CD4-positive, alpha-beta T cell treated with Interleukin-6 at 100 ng/mL for 8 hours (primary cell): ENCODE measurements around the gene PDE9A.
"Not testable (repeated sequence)": the region's sequence is repeated elsewhere in the genome, so short reads cannot be mapped to it uniquely, and the experiment has no call there.

Source experiments
- DNase-seq: peaks from one replicate; pipeline ENCODE4 v3.0.0-alpha.2; 2020; ENCODE audit warnings: mixed read lengths, low spot score

The PDE9A gene

DNA sequence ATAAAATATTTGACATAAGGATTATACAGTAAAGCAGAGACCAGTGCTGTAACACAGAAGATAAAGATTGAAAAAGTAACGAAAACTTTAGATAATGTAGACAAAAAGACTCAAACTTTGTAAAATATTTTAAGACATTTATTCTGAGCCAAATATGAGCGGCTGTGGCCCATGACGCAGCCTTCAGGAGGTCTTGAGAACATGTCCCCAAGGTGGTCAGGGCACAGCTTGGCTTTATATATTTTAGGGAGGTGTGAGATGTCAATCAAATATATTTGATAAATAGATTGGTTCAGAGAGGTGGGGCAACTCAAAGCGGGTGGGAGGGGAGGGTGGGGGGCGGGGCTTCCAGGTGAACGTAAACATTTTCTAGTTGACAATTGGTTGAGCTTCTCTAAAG, 144.7 kb downstream of the PDE9A start:
- no peak for DNase-seq

DNA sequence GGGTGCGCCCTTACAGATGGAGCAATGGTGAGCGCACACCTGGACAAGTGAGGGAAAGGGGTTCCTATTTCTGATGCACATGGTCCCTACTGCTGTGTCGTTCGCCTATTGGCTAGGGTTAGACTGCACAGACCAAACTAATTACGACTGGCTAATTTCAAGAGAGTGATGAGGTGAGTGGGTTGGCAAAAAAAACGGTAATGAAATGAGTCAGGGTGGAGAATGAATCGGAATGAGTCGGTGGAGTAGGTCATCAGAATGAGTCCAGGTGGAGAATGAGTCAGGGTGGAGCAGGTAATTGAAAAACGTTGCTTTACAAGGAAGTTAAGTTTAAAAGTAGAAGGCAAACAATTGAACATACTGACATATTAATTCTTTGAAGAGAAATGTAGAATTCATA, 146.1 kb downstream of the PDE9A start:
- no peak for DNase-seq

DNA sequence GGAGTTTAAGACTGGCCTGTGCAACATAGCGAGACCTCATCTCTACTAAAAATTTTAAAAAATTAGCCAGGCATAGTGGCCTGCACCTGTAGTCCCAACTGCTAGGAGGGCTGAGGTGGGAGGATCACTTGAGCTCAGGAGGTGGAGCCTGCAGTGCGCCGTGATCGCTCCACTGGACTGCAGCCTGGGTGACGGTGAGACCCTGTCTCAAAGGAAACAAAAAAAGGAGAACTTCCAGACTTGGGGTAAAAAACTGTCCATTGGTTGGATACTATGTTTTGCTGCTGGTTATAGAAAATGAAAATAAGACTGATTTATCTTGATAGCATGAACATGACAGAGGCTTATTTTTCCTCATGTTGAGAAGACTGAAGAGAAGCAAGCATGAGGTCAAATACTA, 146.5 kb downstream of the PDE9A start:
- DNase-seq, result no peak

DNA sequence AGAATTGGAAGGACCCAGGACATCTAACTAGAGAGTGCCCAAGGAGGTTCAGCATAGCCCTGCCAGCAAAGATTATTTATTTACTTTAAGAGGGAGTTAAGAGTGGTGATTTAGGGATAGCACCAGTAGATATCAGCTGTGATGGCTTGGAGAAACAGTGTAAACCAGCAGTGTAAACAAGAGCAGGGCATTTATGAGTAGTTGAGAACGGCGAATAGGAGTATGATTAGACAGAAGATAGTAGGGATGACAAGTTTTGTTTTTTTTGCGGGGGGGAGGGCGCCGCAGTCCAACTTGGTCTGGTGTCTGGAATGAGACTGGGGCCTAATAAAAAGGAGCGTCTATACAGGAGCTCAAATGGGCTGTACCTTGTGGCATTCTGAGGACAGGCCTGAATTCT, 148.2 kb downstream of the PDE9A start:
- not testable (repeated sequence) for DNase-seq

DNA sequence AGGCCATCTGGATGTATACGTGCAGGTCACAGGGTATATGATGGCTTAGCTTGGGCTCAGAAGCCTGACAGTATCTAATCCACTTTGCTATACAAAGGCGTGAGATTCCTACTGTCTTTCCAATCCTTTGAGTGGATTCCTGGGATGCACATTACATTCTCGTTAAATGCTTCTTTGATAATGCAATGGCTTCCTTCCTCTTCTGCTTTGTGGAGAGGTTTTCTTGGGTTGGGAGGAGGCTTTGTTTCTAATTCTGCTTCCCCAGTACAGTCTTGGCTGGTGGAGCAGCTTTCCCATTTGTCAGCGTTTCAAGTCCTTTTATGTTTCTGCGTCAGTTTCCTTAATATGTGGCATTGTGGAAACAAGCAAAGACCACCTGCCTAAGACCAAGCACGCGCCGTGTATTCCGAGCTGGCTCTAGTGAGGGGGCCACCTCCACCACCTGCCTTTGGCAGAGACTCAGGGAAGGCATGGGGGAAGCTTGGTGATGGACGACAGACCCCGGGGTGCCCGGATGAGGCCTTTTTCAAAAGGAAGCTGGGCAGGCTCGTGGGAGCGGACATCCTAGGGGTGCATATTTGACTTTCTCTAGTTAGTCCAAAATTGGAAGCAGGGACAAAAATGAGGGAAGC, 153.2 kb downstream of the PDE9A start:
- DNase-seq, result no peak

DNA sequence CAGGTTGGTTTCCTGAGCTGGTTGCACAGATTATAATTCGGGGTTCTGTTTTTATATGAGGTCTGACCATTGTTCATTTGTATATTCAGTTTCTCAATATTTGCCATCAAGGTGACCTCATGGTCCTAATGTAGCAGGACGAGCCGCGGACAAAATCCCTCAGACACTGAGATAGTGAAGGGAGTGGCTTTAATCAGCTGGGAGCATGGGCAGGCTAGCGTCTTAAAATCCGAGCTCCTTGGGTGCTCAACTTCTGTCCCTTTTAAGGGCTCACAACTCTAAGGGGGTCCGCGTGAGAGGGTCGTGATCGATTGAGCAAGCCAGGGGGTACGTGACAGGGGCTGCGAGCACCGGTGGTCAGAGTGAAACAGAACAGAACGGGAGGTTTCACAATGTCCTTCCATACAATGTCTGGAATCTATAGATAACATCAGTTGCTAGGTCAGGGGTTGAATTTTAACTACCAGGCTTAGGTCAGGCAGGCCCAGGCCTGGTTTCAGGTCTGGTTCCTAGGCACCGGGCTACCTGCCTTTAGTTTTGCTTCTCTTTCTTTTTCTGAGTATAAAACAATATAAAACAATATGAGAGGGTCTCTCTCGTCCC, 154.0 kb downstream of the PDE9A start:
- DNase-seq, result not testable (repeated sequence)

DNA sequence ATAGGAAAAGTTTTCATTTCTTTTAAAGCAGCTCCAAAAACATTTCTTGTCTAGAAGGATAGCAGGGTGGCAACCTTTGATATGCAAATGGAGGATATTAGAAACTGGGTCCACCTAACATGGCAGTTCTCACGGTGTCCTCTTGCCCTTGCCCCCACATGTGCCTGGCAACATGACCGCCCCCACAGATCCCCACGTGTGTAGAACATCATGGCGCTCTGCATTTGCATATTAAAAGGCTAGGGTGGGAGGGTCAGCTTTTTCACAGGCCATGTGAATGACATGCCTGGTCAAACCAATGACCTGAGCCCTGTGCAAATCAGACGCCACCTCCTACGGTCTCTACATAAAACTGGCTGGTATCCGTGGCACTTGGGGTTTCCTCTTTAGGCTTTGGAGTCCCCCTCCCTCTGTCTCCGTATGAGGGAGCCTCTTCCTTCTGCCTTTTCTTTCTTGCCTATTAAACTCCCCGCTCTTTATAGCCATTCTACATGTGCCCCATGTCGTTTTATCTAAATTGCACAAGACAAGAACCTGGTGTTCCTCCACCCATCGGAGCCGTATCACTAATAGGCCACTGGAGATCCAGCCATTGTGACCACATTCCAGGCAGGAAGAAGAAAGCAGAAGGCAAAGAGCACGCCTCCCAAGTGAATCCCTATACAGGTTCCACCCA, 154.7 kb downstream of the PDE9A start:
- no peak for DNase-seq

DNA sequence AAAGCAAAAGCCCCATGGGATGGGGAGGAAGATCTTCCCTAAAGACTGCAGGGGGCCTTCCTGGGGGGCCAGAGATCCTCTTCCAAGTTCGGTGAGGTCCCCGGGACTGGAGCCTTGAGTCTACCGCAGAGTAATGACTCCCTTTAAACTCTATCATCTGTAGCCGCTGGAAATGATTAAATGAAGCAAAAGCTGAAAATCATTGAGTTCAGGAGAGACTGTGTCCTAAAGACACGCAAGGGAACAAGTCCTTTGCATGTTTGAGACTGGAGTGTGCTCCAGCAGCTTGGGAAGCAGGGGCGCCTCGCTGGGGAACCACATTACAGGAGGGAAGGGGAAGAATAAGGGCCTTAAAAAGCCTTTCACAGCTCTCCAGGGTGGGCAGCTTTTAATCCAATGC, 155.8 kb downstream of the PDE9A start:
- DNase-seq, result no peak

DNA sequence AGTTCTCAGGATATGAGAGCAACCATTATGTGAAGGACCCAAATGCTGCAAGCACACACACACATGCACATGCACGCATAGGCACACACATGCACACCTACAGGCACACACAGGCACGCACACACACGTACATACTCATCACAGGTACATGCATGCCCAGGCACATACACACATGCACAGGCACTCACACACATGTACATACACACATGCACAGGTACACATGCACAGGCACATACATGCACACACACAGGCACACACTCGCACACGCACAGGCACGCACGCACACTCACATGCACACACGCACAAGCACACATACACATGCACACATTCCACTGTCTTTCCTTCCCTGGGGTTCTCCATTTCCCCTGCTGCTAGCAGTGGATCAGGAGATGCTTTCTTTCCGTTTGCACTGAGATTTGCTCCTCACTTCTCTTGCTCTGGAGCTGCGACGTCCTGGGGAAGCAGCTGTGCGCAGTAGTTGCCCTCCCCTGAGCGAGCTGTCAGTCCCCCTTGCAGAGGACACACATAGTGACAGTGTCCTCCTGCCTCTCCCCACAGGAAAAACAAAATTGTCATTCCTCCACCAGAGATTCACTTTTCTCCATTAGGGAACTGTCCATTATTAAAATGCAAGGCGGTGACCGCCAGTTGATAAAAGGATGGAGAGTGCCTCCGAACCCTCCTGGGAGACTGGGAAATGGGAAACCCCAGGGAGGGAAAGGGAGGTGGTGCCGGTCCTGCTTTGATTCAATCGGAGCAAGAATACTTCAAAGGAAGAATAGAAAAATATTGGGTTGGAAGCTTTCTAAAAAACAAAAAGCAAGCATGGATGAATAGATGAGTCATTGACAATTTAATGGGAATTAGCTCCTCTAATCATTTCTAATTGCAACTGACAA, 156.4 kb downstream of the PDE9A start:
- no peak for DNase-seq

DNA sequence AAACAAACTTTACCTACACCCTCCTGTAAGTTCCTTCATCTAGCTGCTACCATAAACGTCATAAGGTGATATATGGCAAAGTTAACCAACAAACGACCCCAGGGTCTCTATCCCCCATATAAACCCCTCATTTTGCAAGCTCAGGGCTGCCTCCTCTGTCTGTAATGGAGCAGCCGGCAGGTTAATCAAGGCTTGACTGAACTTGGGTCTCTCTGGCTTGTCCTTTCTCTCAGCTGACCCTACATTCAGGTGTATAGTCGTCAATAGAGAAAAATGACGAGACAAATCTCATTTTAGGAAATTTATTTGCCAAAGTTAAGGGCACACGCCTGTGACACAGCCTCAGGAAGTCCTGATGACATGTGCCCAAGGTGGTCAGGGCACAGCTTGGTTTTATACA, 158.5 kb downstream of the PDE9A start:
- DNase-seq, result no peak

DNA sequence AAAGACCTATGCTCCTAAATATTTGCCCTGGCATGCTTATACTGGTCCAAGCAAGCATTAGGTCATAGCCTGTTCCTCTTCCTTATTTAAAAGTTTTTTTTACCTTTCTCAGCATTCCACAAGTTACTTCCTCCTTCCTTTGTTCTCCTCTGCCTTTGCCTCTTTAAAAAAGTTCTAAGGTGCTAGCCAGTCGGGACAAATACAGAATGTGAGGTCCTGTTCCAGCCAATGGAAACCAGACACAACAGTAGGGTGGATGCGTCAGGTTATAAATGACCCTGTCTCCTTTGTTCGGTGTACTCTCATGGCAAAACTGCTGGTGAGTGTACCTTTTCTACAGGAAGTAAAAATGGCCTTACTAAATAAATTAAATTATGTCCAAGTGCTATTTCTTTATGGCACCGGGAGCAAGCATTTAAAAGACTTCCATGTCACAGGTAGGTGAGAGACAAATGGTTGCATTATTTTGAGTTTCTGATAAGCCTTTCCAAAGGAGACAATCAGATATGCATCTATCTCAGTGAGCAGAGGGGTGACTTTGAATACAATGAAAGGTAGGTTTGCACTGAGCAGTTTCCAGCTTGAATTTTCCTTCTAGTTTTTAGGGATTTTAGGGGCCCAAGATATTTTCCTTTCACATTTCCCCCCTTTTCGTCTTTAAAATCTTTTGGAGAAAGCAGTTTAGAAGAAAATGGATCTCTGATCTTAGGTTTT, 159.3 kb downstream of the PDE9A start:
- DNase-seq, result not testable (repeated sequence)

DNA sequence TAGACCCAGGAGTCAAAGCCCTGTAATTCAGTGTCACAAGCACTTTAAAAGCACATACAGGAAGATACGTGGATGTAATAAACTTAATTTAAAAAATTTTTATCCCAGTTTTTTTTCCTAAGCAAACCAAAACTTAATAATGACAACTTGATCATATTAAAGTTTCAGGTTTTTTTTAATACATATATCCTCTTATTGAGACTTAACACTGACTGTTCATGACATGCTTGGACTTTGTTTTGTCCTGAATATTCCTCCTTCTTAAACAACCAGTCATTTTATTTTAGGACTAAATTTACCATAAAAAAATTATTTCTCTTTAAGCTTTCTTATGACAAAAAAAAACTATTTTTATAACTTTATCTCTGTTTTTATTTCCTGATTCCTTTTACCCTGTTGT, 161.8 kb downstream of the PDE9A start:
- no peak for DNase-seq

DNA sequence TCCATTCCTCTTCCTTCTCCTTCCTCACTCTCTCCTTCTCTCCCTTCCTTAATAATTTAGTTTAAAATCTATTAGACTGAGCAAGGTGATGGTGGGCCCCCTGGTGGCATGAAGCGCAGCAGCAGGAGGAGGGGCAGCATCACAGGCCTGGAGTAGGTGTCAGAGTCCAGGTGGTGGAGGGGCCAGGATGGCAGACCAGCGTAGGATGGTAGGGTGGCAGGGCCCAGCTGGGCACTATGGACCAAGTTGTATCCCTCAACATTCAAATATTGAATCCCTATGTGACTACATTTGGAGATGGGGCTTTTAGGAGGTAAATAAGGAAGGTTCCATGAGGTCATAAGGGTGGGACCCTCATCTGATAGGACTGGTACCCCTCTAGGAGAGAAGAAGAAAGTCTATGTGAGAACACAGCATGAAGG, 164.9 kb downstream of the PDE9A start:
- peak; percentile 62 for DNase-seq

DNA sequence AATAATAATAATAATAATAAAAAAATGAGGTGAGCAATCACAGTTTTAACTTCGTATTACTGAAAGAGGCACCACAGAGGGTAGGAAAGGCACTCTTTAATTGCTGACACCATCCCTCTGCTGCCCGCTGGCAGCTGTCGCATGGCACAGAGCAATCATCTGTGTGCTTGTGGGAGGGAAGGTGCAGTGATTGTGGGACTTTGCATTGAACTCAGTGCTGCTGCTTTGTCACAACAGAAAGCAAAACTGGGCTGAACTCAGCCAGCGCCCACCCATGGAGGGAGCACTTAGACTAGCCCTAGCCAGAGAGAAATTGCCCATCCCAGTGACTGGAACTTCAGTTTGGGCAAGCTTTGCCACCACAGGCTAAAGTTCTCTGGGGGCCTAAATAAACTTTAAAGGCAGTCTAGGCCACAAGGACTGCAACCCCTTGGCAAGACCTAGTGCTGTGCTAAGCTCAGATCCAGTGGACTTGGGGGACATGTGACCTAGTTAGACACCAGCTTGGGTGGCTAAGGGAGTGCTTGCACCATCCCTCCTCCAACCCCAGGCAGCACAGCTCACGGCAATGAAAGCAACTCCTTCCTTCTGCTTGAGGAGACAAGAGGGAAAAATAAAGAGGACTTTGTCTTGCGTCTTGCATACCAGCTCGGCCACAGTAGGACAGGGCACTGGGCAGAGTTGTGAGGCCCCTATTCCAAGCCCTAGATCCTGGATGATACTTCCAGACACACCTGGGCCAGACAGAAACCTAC, 166.6 kb downstream of the PDE9A start:
- no peak for DNase-seq

DNA sequence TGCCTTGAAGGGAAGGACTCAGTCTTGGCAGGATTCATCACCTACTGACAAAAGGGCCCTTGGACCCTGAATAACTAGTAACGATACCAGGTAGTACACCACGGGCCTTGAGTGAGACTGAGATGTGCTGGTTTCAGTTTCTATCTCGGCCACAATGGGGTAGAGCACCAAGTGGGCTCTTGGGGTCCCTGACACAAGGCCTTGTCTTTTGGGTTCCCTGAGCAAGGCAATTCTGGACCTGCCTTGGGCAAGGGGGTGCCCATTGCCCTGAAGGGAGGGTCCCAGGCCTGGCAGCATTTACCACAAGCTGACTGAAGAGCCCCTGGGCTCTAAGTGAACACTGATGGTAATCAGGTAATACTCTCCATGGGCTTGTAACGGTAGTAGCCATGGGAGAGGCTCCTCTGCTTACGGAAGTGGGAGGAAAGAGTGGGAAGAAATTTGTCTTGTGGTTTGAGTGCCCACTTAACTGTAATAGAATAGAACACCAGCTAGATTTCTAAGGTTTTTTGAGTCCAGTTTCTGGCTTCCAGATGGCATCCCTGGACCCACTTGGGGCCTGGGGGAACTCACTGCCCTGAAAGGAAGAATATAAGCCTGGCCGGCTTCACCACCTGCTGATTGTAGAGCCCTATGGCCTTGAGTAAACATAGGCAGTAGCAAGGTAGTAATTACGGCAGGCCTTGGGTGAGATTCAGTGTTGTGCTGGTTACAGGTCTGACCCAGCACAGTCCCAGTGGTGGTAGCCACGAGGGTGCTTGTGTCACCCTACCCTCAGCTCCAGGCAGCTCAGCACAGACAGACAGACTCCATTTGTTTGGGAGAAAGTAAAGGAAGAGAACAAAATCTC, 167.4 kb downstream of the PDE9A start:
- DNase-seq, result no peak
